DOHH2 (cell line): Measurements from ENCODE around the gene NSUN6.

Experiments used
- EZH2phosphoT487 ChIP-seq: fragments of 200-600 bp; sonication (generic); IDR thresholded peaks from 2 replicates; pipeline ENCODE4 v1.6.1; 2017; ENCODE audit warnings: borderline replicate concordance, mild to moderate bottlenecking, antibody characterized with exemption, low read length, moderate library complexity, mixed read lengths
- TF ChIP-seq, protein P1 (sequence below): fragments of 200-600 bp; sonication (generic); IDR thresholded peaks from one replicate; pipeline ENCODE4 v1.5.1; 2014; ENCODE audit warnings: antibody characterized with exemption, mild to moderate bottlenecking, low read depth, low read length; ENCODE audit not compliant: poor library complexity, severe bottlenecking

DNA sequence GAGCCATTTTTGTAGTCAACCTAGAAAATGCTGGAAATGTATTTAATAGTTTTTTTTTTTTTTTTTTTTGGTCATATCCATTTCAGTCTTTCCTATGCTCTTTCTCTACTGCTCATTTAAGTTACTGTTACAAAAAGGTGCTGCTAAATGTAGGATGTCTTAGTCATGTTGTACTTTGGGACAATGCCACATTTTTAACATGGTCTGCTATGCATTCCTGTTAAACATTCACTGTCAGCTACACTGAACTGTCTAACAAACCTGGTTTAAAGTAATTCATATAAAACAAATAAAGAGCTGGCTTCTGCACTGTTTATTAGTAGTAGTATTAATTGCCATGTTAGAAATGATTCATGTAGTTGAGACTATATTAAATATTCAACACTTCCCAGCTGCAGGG lies 108.6 kb downstream of the NSUN6 start:
- TF ChIP-seq, protein P1, sequence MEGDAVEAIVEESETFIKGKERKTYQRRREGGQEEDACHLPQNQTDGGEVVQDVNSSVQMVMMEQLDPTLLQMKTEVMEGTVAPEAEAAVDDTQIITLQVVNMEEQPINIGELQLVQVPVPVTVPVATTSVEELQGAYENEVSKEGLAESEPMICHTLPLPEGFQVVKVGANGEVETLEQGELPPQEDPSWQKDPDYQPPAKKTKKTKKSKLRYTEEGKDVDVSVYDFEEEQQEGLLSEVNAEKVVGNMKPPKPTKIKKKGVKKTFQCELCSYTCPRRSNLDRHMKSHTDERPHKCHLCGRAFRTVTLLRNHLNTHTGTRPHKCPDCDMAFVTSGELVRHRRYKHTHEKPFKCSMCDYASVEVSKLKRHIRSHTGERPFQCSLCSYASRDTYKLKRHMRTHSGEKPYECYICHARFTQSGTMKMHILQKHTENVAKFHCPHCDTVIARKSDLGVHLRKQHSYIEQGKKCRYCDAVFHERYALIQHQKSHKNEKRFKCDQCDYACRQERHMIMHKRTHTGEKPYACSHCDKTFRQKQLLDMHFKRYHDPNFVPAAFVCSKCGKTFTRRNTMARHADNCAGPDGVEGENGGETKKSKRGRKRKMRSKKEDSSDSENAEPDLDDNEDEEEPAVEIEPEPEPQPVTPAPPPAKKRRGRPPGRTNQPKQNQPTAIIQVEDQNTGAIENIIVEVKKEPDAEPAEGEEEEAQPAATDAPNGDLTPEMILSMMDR: no peak
- TF ChIP-seq EZH2phosphoT487: no peak
